Measurements from ENCODE around the gene CLPTM1. TPM values are rescaled to one million over a fixed set of nuclear protein-coding genes. Genes with fewer than 3 reads are reported as not detected.

CLPTM1 gene
- total RNA-seq, 1 experiment from 2014 or later, result 102 TPM

GRCh38 chr19:44973982-44974735 lies 19.0 kb downstream of the CLPTM1 start:
- CTCF ChIA-PET, result no interaction called here

More at GRCh38 chr19:44973982-44974735, 19.0 kb downstream of the CLPTM1 start:
- no peaks in the 10 kb centered on the region for H3K9me2 ChIP-seq (ENCODE audit: insufficient read depth)
- DNase-seq (ENCODE audit: low read depth, low spot score) (no peak), ATAC-seq (no peak)
- BruUV-seq (replicated peaks), result no TSS peak
- H3K4me1 ChIP-seq (ENCODE audit: control insufficient read depth in 1 of 2, insufficient read depth in 2 of 2, low read length in 2 of 2), result no peaks in the 10 kb centered on the region
- no peak overlapping the region for H3K9ac ChIP-seq (ENCODE audit: low read length)
- H3K27me3 ChIP-seq (ENCODE audit: insufficient read depth, low read length), result no peaks in the 10 kb centered on the region
- POLR2A ChIA-PET, result no interaction called here
- TF ChIP-seq REST (IDR thresholded peaks at IDR 0.05; ENCODE audit: low read depth) (no peak), EGR1 (IDR thresholded peaks at IDR 0.05; ENCODE audit: low read depth) (no peak), ZNF274 (IDR thresholded peaks at IDR 0.05; ENCODE audit: low read depth, low read length) (no peak), CEBPB (IDR thresholded peaks at IDR 0.05; ENCODE audit: low read depth) (no peak), SIN3A (IDR thresholded peaks at IDR 0.05; ENCODE audit: low read depth) (no peak), YY1 (IDR thresholded peaks at IDR 0.05; ENCODE audit: extremely low read depth, insufficient replicate concordance, low read depth, low read length) (no peak)
- no peaks in the 10 kb centered on the region for H3K9me3 ChIP-seq (ENCODE audit: control insufficient read depth in 1 of 2, insufficient read depth in 1 of 2, low read depth in 1 of 2, low read length in 2 of 2)
- no peak overlapping the region for H3K27ac ChIP-seq (ENCODE audit: low read depth, low read length)
- H3K36me3 ChIP-seq (ENCODE audit: control insufficient read depth in 1 of 2, insufficient read depth in 2 of 2, low read length in 2 of 2), result peaks cover 40 to 41% of the 10 kb centered on the region in 2 experiments; a peak in 3 of 4 replicates
- H3K79me2 ChIP-seq (ENCODE audit: insufficient read depth, low read length), result no peaks in the 10 kb centered on the region
- H2AFZ ChIP-seq (ENCODE audit: low read depth, low read length, poor library complexity, severe bottlenecking), result no peak overlapping the region
- H3K4me2 ChIP-seq (ENCODE audit: low read length), result no peak overlapping the region
- no peak overlapping the region for H3K4me3 ChIP-seq (replicated peaks in 1 of 2; ENCODE audit: low read depth in 1 of 2, low read length in 2 of 2)
- RAD21 ChIA-PET (ENCODE audit: low non-redundant PET in 1 of 2, low total read pairs in 2 of 2, uncharacterized antibody in 2 of 2, unreplicated experiment in 2 of 2), result no interaction called here
- H4K20me1 ChIP-seq (ENCODE audit: insufficient read depth), result no peaks in the 10 kb centered on the region
- intact Hi-C loops (cut with micrococcal nuclease), result no loop called here
